ENCODE measurements around the gene SRPK2.
"Not testable (repeated sequence)": the region's sequence is repeated elsewhere in the genome, so short reads cannot be mapped to it uniquely, and the experiment has no call there.

Gene SRPK2

GRCh38 chr7:105376908-105377533, 11.7 kb downstream of the SRPK2 start:
- DNase-seq (ENCODE audit: low spot score) = no peak

- DNase-seq (ENCODE audit: low spot score) = no peak
Measured at GRCh38 chr7:105369944-105370343, 18.8 kb downstream of the SRPK2 start.

GRCh38 chr7:105367458-105367857, 21.3 kb downstream of the SRPK2 start:
- no peak for DNase-seq (ENCODE audit: low spot score)

GRCh38 chr7:105365541-105366534, 22.9 kb downstream of the SRPK2 start:
- no peak for DNase-seq (ENCODE audit: low spot score)

- DNase-seq (ENCODE audit: low spot score) = no peak
Measured at GRCh38 chr7:105364684-105365083, 24.0 kb downstream of the SRPK2 start.

- DNase-seq (ENCODE audit: low spot score) = not testable (repeated sequence)
Measured at GRCh38 chr7:105363657-105364056, 25.1 kb downstream of the SRPK2 start.

- DNase-seq (ENCODE audit: low spot score) = not testable (repeated sequence)
Measured at GRCh38 chr7:105362685-105363084, 26.0 kb downstream of the SRPK2 start.

- DNase-seq (ENCODE audit: low spot score) = not testable (repeated sequence)
Measured at GRCh38 chr7:105361995-105362394, 26.7 kb downstream of the SRPK2 start.

GRCh38 chr7:105360149-105360548, 28.6 kb downstream of the SRPK2 start:
- not testable (repeated sequence) for DNase-seq (ENCODE audit: low spot score)

- no peak for DNase-seq (ENCODE audit: low spot score)
Measured at GRCh38 chr7:105355701-105356100, 33.0 kb downstream of the SRPK2 start.

- DNase-seq (ENCODE audit: low spot score) = no peak
Measured at GRCh38 chr7:105354383-105354782, 34.3 kb downstream of the SRPK2 start.

- DNase-seq (ENCODE audit: low spot score) = no peak
Measured at GRCh38 chr7:105353752-105354328, 34.9 kb downstream of the SRPK2 start.

GRCh38 chr7:105352901-105353668, 35.6 kb downstream of the SRPK2 start:
- no peak for DNase-seq (ENCODE audit: low spot score)

- peak; percentile 74 for DNase-seq (ENCODE audit: low spot score)
Measured at GRCh38 chr7:105352018-105352612, 36.6 kb downstream of the SRPK2 start.

GRCh38 chr7:105350906-105351305, 37.8 kb downstream of the SRPK2 start:
- DNase-seq (ENCODE audit: low spot score) = no peak

- not testable (repeated sequence) for DNase-seq (ENCODE audit: low spot score)
Measured at GRCh38 chr7:105348177-105348576, 40.5 kb downstream of the SRPK2 start.

- DNase-seq (ENCODE audit: low spot score) = peak; percentile 46
Measured at GRCh38 chr7:105346593-105347322, 42.0 kb downstream of the SRPK2 start.

GRCh38 chr7:105346138-105346537, 42.6 kb downstream of the SRPK2 start:
- DNase-seq (ENCODE audit: low spot score) = no peak

GRCh38 chr7:105345725-105346124, 43.0 kb downstream of the SRPK2 start:
- no peak for DNase-seq (ENCODE audit: low spot score)

- DNase-seq (ENCODE audit: low spot score) = no peak
Measured at GRCh38 chr7:105345003-105345402, 43.7 kb downstream of the SRPK2 start.
